Activated naive CD8-positive, alpha-beta T cell treated with anti-CD3 and anti-CD28 coated beads for 36 hours (primary cell): Measurements from ENCODE around the gene STARD7. TPM values are rescaled to one million over a fixed set of nuclear protein-coding genes. Genes with fewer than 3 reads are reported as not detected.
"Not testable (repeated sequence)": the region's sequence is repeated elsewhere in the genome, so short reads cannot be mapped to it uniquely, and the experiment has no call there.

Experiments
- DNase-seq: peaks from one replicate; pipeline ENCODE4 v3.0.0; 2021
- H3K27ac Mint-ChIP-seq: one replicate; pipeline ENCODE4 v1.8.0; 2022; ENCODE audit warnings: mild to moderate bottlenecking, moderate library complexity, mixed read lengths
- H3K27me3 Mint-ChIP-seq: one replicate; pipeline ENCODE4 v1.8.0; 2022; ENCODE audit warnings: mild to moderate bottlenecking, mixed read lengths
- H3K36me3 Mint-ChIP-seq: one replicate; pipeline ENCODE4 v1.8.0; 2021; ENCODE audit warnings: mild to moderate bottlenecking, mixed read lengths
- H3K4me1 Mint-ChIP-seq: one replicate; pipeline ENCODE4 v1.8.0; 2021; ENCODE audit warnings: mixed read lengths
- H3K4me3 Mint-ChIP-seq: one replicate; pipeline ENCODE4 v1.8.0; 2022; ENCODE audit warnings: mild to moderate bottlenecking, moderate library complexity, mixed read lengths
- H3K9me3 Mint-ChIP-seq: one replicate; pipeline ENCODE4 v1.8.0; 2022; ENCODE audit warnings: mixed read lengths
- total RNA-seq, 2 experiments: library from RNA; stranded (reverse); gene quantifications; one replicate each; pipeline ENCODE4 v1.2.3, GENCODE V29; 2021

STARD7 gene, protein sequence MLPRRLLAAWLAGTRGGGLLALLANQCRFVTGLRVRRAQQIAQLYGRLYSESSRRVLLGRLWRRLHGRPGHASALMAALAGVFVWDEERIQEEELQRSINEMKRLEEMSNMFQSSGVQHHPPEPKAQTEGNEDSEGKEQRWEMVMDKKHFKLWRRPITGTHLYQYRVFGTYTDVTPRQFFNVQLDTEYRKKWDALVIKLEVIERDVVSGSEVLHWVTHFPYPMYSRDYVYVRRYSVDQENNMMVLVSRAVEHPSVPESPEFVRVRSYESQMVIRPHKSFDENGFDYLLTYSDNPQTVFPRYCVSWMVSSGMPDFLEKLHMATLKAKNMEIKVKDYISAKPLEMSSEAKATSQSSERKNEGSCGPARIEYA
- total RNA-seq = 100 to 1,000 TPM; 229 to 231 TPM

GRCh38 chr2:96208143-96209010 lies at the start of gene STARD7:
STARD7 (minus strand) TSS chr2:96208827; CDS start chr2:96208434, 393 bp downstream.
- Mint-ChIP-seq H3K27ac (peak within 1 kb of the TSS; percentile 89), H3K27me3 (no peaks in the 10 kb centered on the region), H3K9me3 (no peaks in the 10 kb centered on the region), H3K4me1 (peaks cover 47% of the 10 kb centered on the region), H3K36me3 (peaks cover 34% of the 10 kb centered on the region), H3K4me3 (peak within 1 kb of the TSS; percentile 95)
- DNase-seq = peak; percentile 98

DNA sequence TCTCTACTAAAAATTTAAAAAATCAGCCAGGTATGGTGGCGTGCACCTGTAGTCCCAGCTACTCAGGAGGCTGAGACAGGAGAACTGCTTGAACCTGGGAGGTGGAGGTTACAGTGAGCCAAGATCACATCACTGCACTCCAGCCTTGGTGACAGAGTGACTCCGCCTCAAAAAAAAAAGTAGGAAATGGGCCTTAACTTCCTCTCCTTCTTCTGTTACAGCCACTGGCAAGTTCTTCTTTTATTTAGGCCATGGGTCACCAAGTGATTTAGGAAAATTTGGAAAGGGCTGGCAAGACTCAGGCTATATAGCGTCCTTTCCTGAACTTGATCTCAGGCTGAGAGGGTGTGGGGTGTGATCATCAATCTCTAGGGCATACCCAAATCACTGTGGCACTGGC lies 49.1 kb upstream of the STARD7 start:
- not testable (repeated sequence) for H3K9me3 Mint-ChIP-seq, DNase-seq, H3K4me3 Mint-ChIP-seq, H3K27me3 Mint-ChIP-seq
- H3K36me3 Mint-ChIP-seq = peaks cover 27% of the 10 kb centered on the region
- H3K4me1 Mint-ChIP-seq = peaks cover 57% of the 10 kb centered on the region
- peak overlapping the region; percentile 70 for H3K27ac Mint-ChIP-seq

- Mint-ChIP-seq H3K4me1 (peaks cover 56% of the 10 kb centered on the region), H3K27me3 (no peaks in the 10 kb centered on the region), H3K36me3 (peaks cover 27% of the 10 kb centered on the region), H3K4me3 (peak overlapping the region; percentile 54), H3K27ac (peak overlapping the region; percentile 70), H3K9me3 (no peaks in the 10 kb centered on the region)
- DNase-seq = no peak
Measured at GRCh38 chr2:96256611-96257113, 48.0 kb upstream of the STARD7 start.

DNA sequence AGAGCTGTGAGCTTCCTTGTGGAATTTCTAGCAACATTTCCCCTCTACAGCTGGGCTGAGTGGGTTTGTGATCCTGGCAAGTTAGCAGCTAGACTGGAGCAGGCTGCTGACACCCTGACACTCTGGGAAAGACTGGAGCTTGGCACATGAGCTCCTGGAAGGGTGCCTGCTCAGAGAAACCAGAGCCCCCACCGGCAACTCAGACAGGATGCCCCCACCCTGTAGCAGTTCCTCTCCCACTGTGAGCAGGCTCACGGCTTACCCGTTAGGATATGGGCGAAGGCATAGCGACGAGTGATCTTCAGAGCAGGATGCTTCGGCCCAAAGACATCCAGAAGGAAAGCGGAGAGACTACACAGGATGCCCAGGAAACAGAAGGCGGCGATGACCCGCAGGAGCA lies 45.9 kb upstream of the STARD7 start:
- Mint-ChIP-seq H3K4me3 (no peak overlapping the region), H3K27ac (no peak overlapping the region), H3K36me3 (peaks cover 25% of the 10 kb centered on the region), H3K27me3 (no peaks in the 10 kb centered on the region), H3K9me3 (no peaks in the 10 kb centered on the region), H3K4me1 (peaks cover 44% of the 10 kb centered on the region)
- no peak for DNase-seq

DNA sequence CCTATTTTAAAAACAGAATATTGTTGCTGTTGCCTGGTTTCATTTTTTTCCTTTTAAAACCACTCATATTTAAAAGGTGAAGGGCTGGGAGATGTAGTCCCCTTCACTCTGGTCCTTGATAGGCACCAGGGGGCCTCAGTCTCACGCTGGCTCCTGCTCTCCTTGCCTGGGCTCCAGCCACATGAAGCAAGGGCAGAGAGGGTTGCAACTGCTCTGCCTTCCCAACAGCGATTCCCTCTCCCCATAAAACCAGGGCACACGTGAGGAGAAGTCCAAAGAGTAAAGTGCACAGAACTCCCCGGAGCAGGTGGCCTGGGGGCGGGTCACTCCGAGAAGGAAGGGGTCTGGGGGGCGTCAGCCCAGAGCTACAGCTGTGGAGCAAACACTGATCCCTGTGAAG lies 44.4 kb upstream of the STARD7 start:
- DNase-seq = no peak
- no peaks in the 10 kb centered on the region for H3K27me3 Mint-ChIP-seq
- no peaks in the 10 kb centered on the region for H3K9me3 Mint-ChIP-seq
- H3K36me3 Mint-ChIP-seq = peaks cover 25% of the 10 kb centered on the region
- peaks cover 33% of the 10 kb centered on the region for H3K4me1 Mint-ChIP-seq
- no peak overlapping the region for H3K27ac Mint-ChIP-seq
- H3K4me3 Mint-ChIP-seq = no peak overlapping the region

- Mint-ChIP-seq H3K27ac (no peak overlapping the region), H3K27me3 (no peaks in the 10 kb centered on the region), H3K4me1 (peaks cover 32% of the 10 kb centered on the region), H3K9me3 (no peaks in the 10 kb centered on the region), H3K36me3 (peaks cover 23% of the 10 kb centered on the region), H3K4me3 (no peak overlapping the region)
- no peak for DNase-seq
Measured at GRCh38 chr2:96252526-96252925, 43.9 kb upstream of the STARD7 start.

DNA sequence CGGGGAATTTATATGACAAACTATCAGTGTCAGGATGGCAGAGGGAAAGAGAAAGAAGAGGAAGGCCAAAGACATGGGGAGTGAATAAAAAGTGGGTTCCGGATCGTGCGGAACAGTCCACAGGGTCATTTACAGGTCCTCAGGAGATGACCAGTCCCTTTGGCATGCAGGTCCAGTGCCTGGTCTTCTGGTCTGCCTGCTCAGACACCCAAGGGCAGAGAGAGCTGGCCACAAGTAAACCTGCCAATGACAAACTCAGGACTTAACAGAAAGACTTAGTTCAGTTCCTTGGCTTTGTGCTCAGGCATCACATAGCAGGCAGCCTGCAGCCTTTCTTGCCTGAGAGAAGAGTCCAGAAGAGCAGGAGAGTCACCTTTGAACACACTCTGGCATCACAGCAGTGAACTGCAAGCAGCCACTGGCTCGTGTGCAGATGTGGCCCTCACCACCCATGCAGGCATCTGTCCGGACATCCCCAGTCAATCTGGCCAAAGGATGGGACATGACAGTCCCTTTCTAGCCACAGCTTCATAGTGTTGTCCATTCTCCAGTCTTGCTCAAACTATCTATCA lies 43.2 kb upstream of the STARD7 start:
- no peak for DNase-seq
- Mint-ChIP-seq H3K27ac (peak overlapping the region; percentile 47), H3K4me1 (peaks cover 29% of the 10 kb centered on the region), H3K27me3 (no peaks in the 10 kb centered on the region), H3K9me3 (no peaks in the 10 kb centered on the region), H3K4me3 (no peak overlapping the region), H3K36me3 (peaks cover 20% of the 10 kb centered on the region)

DNA sequence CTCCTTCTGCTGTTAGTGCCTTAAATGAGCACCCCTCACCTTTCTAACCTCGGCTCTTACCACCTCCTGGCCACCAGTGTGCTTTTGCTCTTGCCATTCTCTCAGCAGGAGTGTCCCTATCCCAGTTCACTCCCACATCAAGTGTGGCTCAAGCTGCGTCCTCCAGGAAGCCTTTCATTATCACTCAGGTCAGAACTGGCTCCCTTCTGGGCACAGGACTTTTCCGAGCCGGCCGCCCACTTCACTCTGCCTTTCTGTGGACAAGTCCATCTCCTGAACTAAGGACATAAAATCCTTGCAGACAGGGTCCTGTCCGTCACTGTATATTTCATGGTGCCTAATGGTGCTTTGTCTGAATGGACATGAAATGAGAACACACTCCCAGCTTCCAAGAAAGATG lies 41.6 kb upstream of the STARD7 start:
- H3K27ac Mint-ChIP-seq = peak overlapping the region; percentile 75
- peaks cover 8% of the 10 kb centered on the region for H3K36me3 Mint-ChIP-seq
- no peaks in the 10 kb centered on the region for H3K27me3 Mint-ChIP-seq
- no peak overlapping the region for H3K4me3 Mint-ChIP-seq
- H3K9me3 Mint-ChIP-seq = no peaks in the 10 kb centered on the region
- DNase-seq = no peak
- peaks cover 26% of the 10 kb centered on the region for H3K4me1 Mint-ChIP-seq

DNA sequence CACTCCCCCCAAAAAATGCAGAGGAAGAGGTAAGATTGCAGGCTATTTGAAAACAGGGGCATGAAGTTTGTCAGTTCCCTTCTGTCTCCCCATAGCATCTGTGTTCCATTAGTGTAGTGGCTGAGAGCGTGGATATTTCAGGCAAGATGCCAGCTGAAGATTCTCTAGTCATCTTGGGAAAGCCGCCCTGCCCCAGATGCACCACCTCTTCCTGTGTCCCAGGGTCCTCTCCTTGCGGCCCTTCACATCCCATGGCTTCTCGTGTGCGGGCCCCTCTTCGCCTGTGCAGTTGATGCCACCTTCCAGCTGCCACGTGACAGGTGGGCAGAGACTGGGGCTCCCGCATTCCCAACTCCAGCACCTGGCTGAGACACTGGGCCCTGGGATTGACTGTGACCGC lies 41.0 kb upstream of the STARD7 start:
- H3K4me3 Mint-ChIP-seq = no peak overlapping the region
- no peak for DNase-seq
- H3K9me3 Mint-ChIP-seq = no peaks in the 10 kb centered on the region
- no peaks in the 10 kb centered on the region for H3K27me3 Mint-ChIP-seq
- H3K36me3 Mint-ChIP-seq = peaks cover 7% of the 10 kb centered on the region
- peak overlapping the region; percentile 0 for H3K27ac Mint-ChIP-seq
- H3K4me1 Mint-ChIP-seq = peaks cover 24% of the 10 kb centered on the region

GRCh38 chr2:96248624-96249023 lies 40.0 kb upstream of the STARD7 start:
- peaks cover 24% of the 10 kb centered on the region for H3K4me1 Mint-ChIP-seq
- H3K27ac Mint-ChIP-seq = no peak overlapping the region
- H3K9me3 Mint-ChIP-seq = no peaks in the 10 kb centered on the region
- no peak for DNase-seq
- no peaks in the 10 kb centered on the region for H3K27me3 Mint-ChIP-seq
- H3K36me3 Mint-ChIP-seq = peaks cover 5% of the 10 kb centered on the region
- no peak overlapping the region for H3K4me3 Mint-ChIP-seq

- Mint-ChIP-seq H3K9me3 (no peaks in the 10 kb centered on the region), H3K27ac (peak overlapping the region; percentile 72), H3K27me3 (no peaks in the 10 kb centered on the region), H3K36me3 (peaks cover 7% of the 10 kb centered on the region), H3K4me1 (peaks cover 26% of the 10 kb centered on the region), H3K4me3 (no peak overlapping the region)
- no peak for DNase-seq
Measured at GRCh38 chr2:96247896-96248295, 39.3 kb upstream of the STARD7 start.

- Mint-ChIP-seq H3K36me3 (peaks cover 12% of the 10 kb centered on the region), H3K9me3 (no peaks in the 10 kb centered on the region), H3K27ac (no peak overlapping the region), H3K4me1 (peaks cover 35% of the 10 kb centered on the region), H3K4me3 (no peak overlapping the region), H3K27me3 (no peaks in the 10 kb centered on the region)
- DNase-seq = no peak
Measured at GRCh38 chr2:96247009-96247408, 38.4 kb upstream of the STARD7 start.

GRCh38 chr2:96245609-96246390 lies 37.2 kb upstream of the STARD7 start:
- Mint-ChIP-seq H3K36me3 (peaks cover 12% of the 10 kb centered on the region), H3K4me3 (no peak overlapping the region), H3K4me1 (peaks cover 41% of the 10 kb centered on the region), H3K27ac (peak overlapping the region; percentile 62), H3K27me3 (no peaks in the 10 kb centered on the region), H3K9me3 (no peaks in the 10 kb centered on the region)
- DNase-seq = no peak

DNA sequence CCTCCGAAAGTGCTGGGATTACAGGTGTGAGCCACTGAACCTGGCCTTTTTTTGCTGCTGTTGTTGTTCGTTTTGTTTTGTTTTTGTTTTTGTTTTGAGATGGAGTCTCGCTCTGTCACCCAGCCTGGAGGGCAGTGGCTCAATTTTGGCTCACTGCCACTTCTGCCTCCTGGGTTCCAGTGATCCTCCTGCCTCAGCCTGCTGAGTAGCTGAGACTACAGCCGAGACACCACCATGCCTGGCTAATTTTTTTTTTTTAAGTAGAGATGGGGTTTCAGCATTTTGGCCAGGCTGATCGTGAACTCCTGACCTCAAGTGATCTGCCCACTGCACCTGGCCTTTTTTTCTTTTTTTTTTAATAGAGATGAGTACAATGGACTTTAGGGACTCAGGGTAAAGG lies 35.2 kb upstream of the STARD7 start:
- H3K4me3 Mint-ChIP-seq = no peak overlapping the region
- H3K27me3 Mint-ChIP-seq = no peaks in the 10 kb centered on the region
- H3K36me3 Mint-ChIP-seq = peaks cover 10% of the 10 kb centered on the region
- H3K9me3 Mint-ChIP-seq = no peaks in the 10 kb centered on the region
- no peak for DNase-seq
- peaks cover 44% of the 10 kb centered on the region for H3K4me1 Mint-ChIP-seq
- H3K27ac Mint-ChIP-seq = no peak overlapping the region
